Measurements from ENCODE around the gene WWC1. TPM values are rescaled to one million over a fixed set of nuclear protein-coding genes. Genes with fewer than 3 reads are reported as not detected.
"Not testable (repeated sequence)": the region's sequence is repeated elsewhere in the genome, so short reads cannot be mapped to it uniquely, and the experiment has no call there.

Gene WWC1
- total RNA-seq, 2 experiments from 2014 or later, result 0.04 to 0.60 TPM

GRCh38 chr5:168305281-168305680, 13.8 kb downstream of the WWC1 start:
- no peaks in the 10 kb centered on the region for H3K27me3 Mint-ChIP-seq
- no peaks in the 10 kb centered on the region for H3K36me3 Mint-ChIP-seq (ENCODE audit: low read depth)
- H3K9me3 Mint-ChIP-seq, result no peaks in the 10 kb centered on the region
- no peaks in the 10 kb centered on the region for H3K4me1 Mint-ChIP-seq
- DNase-seq, result no peak
- POLR2A ChIA-PET, result no interaction called here
- no peak overlapping the region for H3K27ac Mint-ChIP-seq
- no peak overlapping the region for H3K4me3 Mint-ChIP-seq
- CTCF ChIA-PET, result no interaction called here

GRCh38 chr5:168307022-168307421, 15.6 kb downstream of the WWC1 start:
- no peaks in the 10 kb centered on the region for H3K4me1 Mint-ChIP-seq
- H3K4me3 Mint-ChIP-seq, result no peak overlapping the region
- no peaks in the 10 kb centered on the region for H3K27me3 Mint-ChIP-seq
- CTCF ChIA-PET, result no interaction called here
- no peak overlapping the region for H3K27ac Mint-ChIP-seq
- H3K36me3 Mint-ChIP-seq (ENCODE audit: low read depth), result no peaks in the 10 kb centered on the region
- no peaks in the 10 kb centered on the region for H3K9me3 Mint-ChIP-seq
- no peak for DNase-seq
- POLR2A ChIA-PET, result no interaction called here

- Mint-ChIP-seq H3K4me1 (no peaks in the 10 kb centered on the region), H3K36me3 (ENCODE audit: low read depth) (no peaks in the 10 kb centered on the region), H3K27me3 (no peaks in the 10 kb centered on the region), H3K27ac (no peak overlapping the region), H3K4me3 (no peak overlapping the region), H3K9me3 (no peaks in the 10 kb centered on the region)
- ChIA-PET POLR2A (no interaction called here), CTCF (no interaction called here)
- DNase-seq, result no peak
Observed at GRCh38 chr5:168307925-168308584, 16.6 kb downstream of the WWC1 start.

- no peak for DNase-seq
- Mint-ChIP-seq H3K36me3 (ENCODE audit: low read depth) (no peaks in the 10 kb centered on the region), H3K27ac (no peak overlapping the region), H3K4me3 (no peak overlapping the region), H3K4me1 (no peaks in the 10 kb centered on the region), H3K9me3 (no peaks in the 10 kb centered on the region), H3K27me3 (no peaks in the 10 kb centered on the region)
- ChIA-PET CTCF (no interaction called here), POLR2A (no interaction called here)
Observed at GRCh38 chr5:168308976-168309598, 17.6 kb downstream of the WWC1 start.

- CTCF ChIA-PET; H3K9me3 Mint-ChIP-seq; DNase-seq; H3K4me3 Mint-ChIP-seq; H3K4me1 Mint-ChIP-seq; H3K27ac Mint-ChIP-seq; H3K36me3 Mint-ChIP-seq (ENCODE audit: low read depth); H3K27me3 Mint-ChIP-seq; POLR2A ChIA-PET: not testable (repeated sequence)
Observed at GRCh38 chr5:168310541-168310940, 19.1 kb downstream of the WWC1 start.

- ChIA-PET CTCF (no interaction called here), POLR2A (no interaction called here)
- H3K27ac Mint-ChIP-seq, result no peak overlapping the region
- no peak for DNase-seq
- H3K9me3 Mint-ChIP-seq, result no peaks in the 10 kb centered on the region
- no peak overlapping the region for H3K4me3 Mint-ChIP-seq
- no peaks in the 10 kb centered on the region for H3K27me3 Mint-ChIP-seq
- no peaks in the 10 kb centered on the region for H3K36me3 Mint-ChIP-seq (ENCODE audit: low read depth)
- H3K4me1 Mint-ChIP-seq, result no peaks in the 10 kb centered on the region
Observed at GRCh38 chr5:168311061-168311566, 19.7 kb downstream of the WWC1 start.

- H3K36me3 Mint-ChIP-seq (ENCODE audit: low read depth), result no peaks in the 10 kb centered on the region
- H3K4me1 Mint-ChIP-seq, result no peaks in the 10 kb centered on the region
- H3K9me3 Mint-ChIP-seq, result no peaks in the 10 kb centered on the region
- H3K4me3 Mint-ChIP-seq, result no peak overlapping the region
- no peak overlapping the region for H3K27ac Mint-ChIP-seq
- CTCF ChIA-PET, result interaction anchor here (0.6 to 1.2 kb wide), 2 partner anchors 84 to 109 kb away, joined by 3 to 4 read pairs; no protein-coding TSS in a partner anchor
- no peak for DNase-seq
- H3K27me3 Mint-ChIP-seq, result no peaks in the 10 kb centered on the region
- POLR2A ChIA-PET, result no interaction called here
Observed at GRCh38 chr5:168312606-168313295, 21.3 kb downstream of the WWC1 start.

- no peak for DNase-seq
- Mint-ChIP-seq H3K27me3 (no peaks in the 10 kb centered on the region), H3K27ac (no peak overlapping the region), H3K36me3 (ENCODE audit: low read depth) (no peaks in the 10 kb centered on the region), H3K4me3 (no peak overlapping the region), H3K9me3 (no peaks in the 10 kb centered on the region), H3K4me1 (no peaks in the 10 kb centered on the region)
- ChIA-PET CTCF (interaction anchor here (1.2 kb wide), 1 partner anchor 108 kb away, joined by 4 read pairs; no protein-coding TSS in a partner anchor), POLR2A (no interaction called here)
Observed at GRCh38 chr5:168313596-168314204, 22.3 kb downstream of the WWC1 start.

DNA sequence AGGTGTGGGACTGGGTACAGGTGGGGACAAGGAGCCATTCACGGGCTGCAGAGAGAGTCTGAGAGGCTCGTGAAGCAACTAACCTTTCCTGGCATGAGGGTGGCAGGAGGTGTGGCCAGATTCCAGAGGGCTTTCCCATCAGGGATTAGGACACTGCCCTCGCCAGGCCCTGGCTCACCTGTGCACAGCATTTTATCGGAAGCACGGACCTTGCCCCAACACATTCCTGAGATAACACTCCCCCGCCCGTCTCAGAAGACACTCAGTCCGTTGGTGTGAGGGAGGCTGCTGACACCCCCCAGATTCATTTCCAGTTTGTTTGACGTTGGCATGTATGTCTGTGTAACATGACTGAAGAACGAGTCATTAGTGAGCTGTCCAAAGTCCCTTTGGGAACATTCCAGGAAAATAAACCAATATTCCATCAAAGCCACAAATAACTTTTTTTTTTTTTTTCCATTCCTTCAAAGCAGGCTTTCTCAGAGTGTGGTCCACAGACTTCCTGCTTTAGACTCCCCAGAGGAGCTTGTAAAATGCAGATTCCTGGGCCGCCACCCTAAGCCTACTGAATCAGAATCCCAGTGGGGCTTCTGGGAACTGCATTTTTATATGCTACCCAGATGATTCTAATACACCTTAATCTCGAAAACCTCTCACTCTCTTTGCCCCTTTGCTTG, 23.4 kb downstream of the WWC1 start:
- Mint-ChIP-seq H3K4me1 (no peaks in the 10 kb centered on the region), H3K27me3 (no peaks in the 10 kb centered on the region), H3K27ac (no peak overlapping the region), H3K36me3 (ENCODE audit: low read depth) (no peaks in the 10 kb centered on the region), H3K4me3 (no peak overlapping the region), H3K9me3 (no peaks in the 10 kb centered on the region)
- no peak for DNase-seq
- CTCF ChIA-PET, result interaction anchor here (0.6 kb wide), 1 partner anchor 13 kb away, joined by 4 read pairs; no protein-coding TSS in a partner anchor
- POLR2A ChIA-PET, result no interaction called here

- H3K36me3 Mint-ChIP-seq (ENCODE audit: low read depth), result no peaks in the 10 kb centered on the region
- no peak overlapping the region for H3K27ac Mint-ChIP-seq
- POLR2A ChIA-PET, result no interaction called here
- CTCF ChIA-PET, result no interaction called here
- no peak overlapping the region for H3K4me3 Mint-ChIP-seq
- no peaks in the 10 kb centered on the region for H3K4me1 Mint-ChIP-seq
- no peaks in the 10 kb centered on the region for H3K27me3 Mint-ChIP-seq
- no peak for DNase-seq
- H3K9me3 Mint-ChIP-seq, result no peaks in the 10 kb centered on the region
Observed at GRCh38 chr5:168315416-168316138, 24.1 kb downstream of the WWC1 start.

GRCh38 chr5:168316139-168316578, 24.7 kb downstream of the WWC1 start:
- Mint-ChIP-seq H3K36me3 (ENCODE audit: low read depth) (no peaks in the 10 kb centered on the region), H3K27ac (no peak overlapping the region), H3K4me3 (no peak overlapping the region), H3K27me3 (no peaks in the 10 kb centered on the region), H3K9me3 (no peaks in the 10 kb centered on the region), H3K4me1 (no peaks in the 10 kb centered on the region)
- DNase-seq, result no peak
- ChIA-PET POLR2A (no interaction called here), CTCF (no interaction called here)

DNA sequence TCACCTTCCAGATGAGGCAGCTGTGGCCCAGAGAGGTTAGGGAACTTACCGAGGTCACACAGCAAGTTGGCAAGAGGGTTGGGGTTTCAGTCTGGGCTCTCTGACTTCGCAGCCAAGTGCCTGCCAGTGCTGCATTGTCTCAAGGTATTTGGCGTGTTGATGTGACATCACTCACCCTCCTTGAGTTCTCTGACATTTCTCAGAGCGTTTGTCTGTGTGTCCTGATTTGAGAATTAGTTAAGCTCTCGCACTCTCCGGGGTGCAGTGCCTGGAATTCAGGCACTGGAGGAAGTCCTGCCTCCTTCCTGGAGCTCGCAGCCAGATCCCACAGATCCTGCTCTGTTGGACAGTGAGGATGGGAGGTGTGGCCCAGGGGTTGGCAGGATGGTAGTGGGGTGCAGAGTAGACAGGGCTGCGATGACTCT, 25.7 kb downstream of the WWC1 start:
- H3K9me3 Mint-ChIP-seq, result no peaks in the 10 kb centered on the region
- no peak overlapping the region for H3K27ac Mint-ChIP-seq
- POLR2A ChIA-PET, result no interaction called here
- no peaks in the 10 kb centered on the region for H3K4me1 Mint-ChIP-seq
- H3K4me3 Mint-ChIP-seq, result no peak overlapping the region
- no peak for DNase-seq
- H3K27me3 Mint-ChIP-seq, result peaks cover 2% of the 10 kb centered on the region
- CTCF ChIA-PET, result no interaction called here
- H3K36me3 Mint-ChIP-seq (ENCODE audit: low read depth), result no peaks in the 10 kb centered on the region

All from activated CD4-positive, alpha-beta T cell treated with anti-CD3 and anti-CD28 coated beads, Interleukin-2, amount 10 ng/mL, durations not matched to agents 7 days and 5 days (primary cell).